Endometrial microvascular endothelial cells (primary cell): ENCODE measurements around the gene ZSCAN10. TPM values are rescaled to one million over a fixed set of nuclear protein-coding genes. Genes with fewer than 3 reads are reported as not detected.
"Not testable (repeated sequence)": the region's sequence is repeated elsewhere in the genome, so short reads cannot be mapped to it uniquely, and the experiment has no call there.

Experiments used
- in situ Hi-C: cut with HindIII; loops from 2 replicates; pipeline ENCODE4 v1.10.0; 2017; ENCODE audit warnings: low sequenced_read_pairs, low pct_unique_long_range_greater_than_20kb; ENCODE audit errors: inconsistent ontology term
- total RNA-seq: library from RNA; depleted of rRNA; stranded (reverse); fragments of >200 nt; gene quantifications from one replicate; pipeline ENCODE4 v1.2.3, GENCODE V29; 2015; ENCODE audit errors: inconsistent ontology term

ZSCAN10 gene
- total RNA-seq, 1 donor from 2014 or later = not detected

- in situ Hi-C loops = no loop called here
Observed at GRCh38 chr16:3054965-3055733, 43.9 kb downstream of the ZSCAN10 start.

- in situ Hi-C loops = not testable (repeated sequence)
Observed at GRCh38 chr16:3053330-3053710, 45.8 kb downstream of the ZSCAN10 start.

GRCh38 chr16:3052571-3053329 lies 46.3 kb downstream of the ZSCAN10 start:
- in situ Hi-C loops = not testable (repeated sequence)

- in situ Hi-C loops = no loop called here
Observed at GRCh38 chr16:3051494-3051893, 47.6 kb downstream of the ZSCAN10 start.

- in situ Hi-C loops = no loop called here
Observed at GRCh38 chr16:3051009-3051408, 48.1 kb downstream of the ZSCAN10 start.

- in situ Hi-C loops = no loop called here
Observed at GRCh38 chr16:3050487-3050886, 48.6 kb downstream of the ZSCAN10 start.

GRCh38 chr16:3049921-3050481 lies 49.1 kb downstream of the ZSCAN10 start:
- in situ Hi-C loops = no loop called here

GRCh38 chr16:3047387-3047720 lies 51.7 kb downstream of the ZSCAN10 start:
- in situ Hi-C loops = no loop called here

- in situ Hi-C loops = no loop called here
Observed at GRCh38 chr16:3046641-3047386, 52.3 kb downstream of the ZSCAN10 start.

GRCh38 chr16:3045758-3046640 lies 53.1 kb downstream of the ZSCAN10 start, which contains the start of gene MMP25:
Gene MMP25 (plus strand): TSS chr16:3046561. CDS start chr16:3046918, 357 bp downstream.
- in situ Hi-C loops = no loop called here

- in situ Hi-C loops = no loop called here
Observed at GRCh38 chr16:3044708-3045107, 54.4 kb downstream of the ZSCAN10 start.

GRCh38 chr16:3042376-3042775 lies 56.7 kb downstream of the ZSCAN10 start:
- in situ Hi-C loops = no loop called here

- in situ Hi-C loops = no loop called here
Observed at GRCh38 chr16:3038896-3039295, 60.2 kb downstream of the ZSCAN10 start.

Other genes starting within 250 kb of the ZSCAN10 start
- not detected for gene PRSS22, start 241.1 kb downstream of the ZSCAN10 start, total RNA-seq
- gene FLYWCH2, start 216.1 kb downstream of the ZSCAN10 start, total RNA-seq = 44.1 TPM
- 42.6 TPM for gene FLYWCH1, start 187.4 kb downstream of the ZSCAN10 start, total RNA-seq
- gene KREMEN2, start 135.0 kb downstream of the ZSCAN10 start, total RNA-seq = not detected
- gene PAQR4, start 129.9 kb downstream of the ZSCAN10 start, total RNA-seq = 27.3 TPM
- gene PKMYT1, start 118.8 kb downstream of the ZSCAN10 start, total RNA-seq = 32.3 TPM
- gene CLDN9, start 86.4 kb downstream of the ZSCAN10 start, total RNA-seq = not detected
- gene CLDN6, start 81.1 kb downstream of the ZSCAN10 start, total RNA-seq = not detected
- 263 TPM for gene TNFRSF12A, start 78.9 kb downstream of the ZSCAN10 start, total RNA-seq
- gene HCFC1R1, start 75.4 kb downstream of the ZSCAN10 start, total RNA-seq = 13.2 TPM
- 23.8 TPM for gene THOC6, start 75.3 kb downstream of the ZSCAN10 start, total RNA-seq
- gene BICDL2, start 62.4 kb downstream of the ZSCAN10 start, total RNA-seq = not detected
- gene MMP25, start 52.7 kb downstream of the ZSCAN10 start, total RNA-seq = not detected
- gene IL32, start 33.7 kb downstream of the ZSCAN10 start, total RNA-seq = 364 TPM
- 16.2 TPM for gene ZNF205, start 13.3 kb upstream of the ZSCAN10 start, total RNA-seq
- gene ZNF213, start 35.7 kb upstream of the ZSCAN10 start, total RNA-seq = 3.5 TPM
- gene OR1F1, start 88.9 kb upstream of the ZSCAN10 start, total RNA-seq = not detected
- 9.8 TPM for gene ZNF200, start 135.9 kb upstream of the ZSCAN10 start, total RNA-seq
- not detected for gene MEFV, start 157.3 kb upstream of the ZSCAN10 start, total RNA-seq
- 44.5 TPM for gene ZNF263, start 184.2 kb upstream of the ZSCAN10 start, total RNA-seq
- 0.93 TPM for gene TIGD7, start 206.1 kb upstream of the ZSCAN10 start, total RNA-seq
- 9.4 TPM for gene ZNF75A, start 206.2 kb upstream of the ZSCAN10 start, total RNA-seq